GM19023 (cell line): Measurements from ENCODE around the gene ADM5.

ENCODE experiments used
- ATAC-seq: cut with Tn5 transposase; IDR thresholded peaks from one replicate; pipeline ENCODE4 v1.9.1; 2021; ENCODE audit warnings: mild to moderate bottlenecking, moderate library complexity; ENCODE audit not compliant: unreplicated experiment

ADM5 gene

GRCh38 chr19:49658139-49658517, 31.3 kb upstream of the ADM5 start:
- no peak for ATAC-seq

GRCh38 chr19:49658566-49659442, 30.6 kb upstream of the ADM5 start:
- ATAC-seq: no peak

DNA sequence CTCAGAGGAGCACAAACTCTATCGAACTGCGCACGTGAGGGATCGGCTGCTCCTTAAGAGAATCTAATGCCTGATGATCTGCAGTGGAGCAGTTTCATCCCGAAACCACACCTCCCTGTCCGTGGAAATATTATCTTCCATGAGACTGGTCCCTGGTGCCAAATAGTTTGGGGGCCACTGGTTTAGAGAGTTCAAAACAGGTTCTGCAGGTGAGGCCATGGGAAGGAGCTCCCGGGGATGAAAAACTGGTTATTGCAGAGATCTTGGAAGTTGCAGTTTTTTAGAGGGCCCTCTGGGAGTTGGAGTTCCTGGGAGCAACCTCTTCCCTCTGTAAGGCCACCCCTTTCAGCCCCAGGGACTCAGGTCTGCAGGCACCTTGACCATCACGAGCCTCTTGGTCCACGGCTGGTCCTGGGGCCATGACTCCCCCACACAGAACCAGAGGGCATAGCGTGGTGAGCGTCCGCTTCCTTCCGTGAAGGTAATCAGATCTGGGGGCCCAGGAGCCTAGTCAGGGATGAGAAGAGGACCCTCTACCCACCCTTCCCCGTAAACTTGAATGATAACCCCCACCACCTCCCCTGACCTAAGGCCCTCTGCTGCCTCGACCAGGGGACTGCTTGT, 28.9 kb upstream of the ADM5 start:
- no peak for ATAC-seq

DNA sequence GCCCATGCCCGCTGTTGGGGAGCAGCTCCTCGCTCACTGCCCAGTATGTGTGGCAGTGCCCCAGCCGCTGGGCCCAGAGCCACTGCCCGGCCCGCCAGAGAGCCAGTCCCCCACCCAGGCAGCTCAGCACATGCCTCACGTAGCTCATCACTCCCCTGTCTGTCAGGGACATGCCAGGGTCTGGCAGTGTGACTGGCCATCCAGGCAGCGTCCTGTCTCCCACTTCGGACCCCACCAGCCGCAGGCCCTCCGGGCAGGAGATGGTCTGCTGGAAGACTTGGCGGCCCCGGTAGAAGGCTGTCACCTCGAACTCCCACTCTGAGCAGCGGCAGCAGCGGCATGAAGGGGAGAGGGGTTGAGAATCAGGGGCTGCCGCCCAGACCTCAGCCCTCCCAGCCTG, 27.4 kb upstream of the ADM5 start:
- ATAC-seq: no peak

GRCh38 chr19:49663224-49663623, 26.2 kb upstream of the ADM5 start:
- ATAC-seq: no peak

GRCh38 chr19:49664171-49665035, 25.0 kb upstream of the ADM5 start:
- no peak for ATAC-seq

DNA sequence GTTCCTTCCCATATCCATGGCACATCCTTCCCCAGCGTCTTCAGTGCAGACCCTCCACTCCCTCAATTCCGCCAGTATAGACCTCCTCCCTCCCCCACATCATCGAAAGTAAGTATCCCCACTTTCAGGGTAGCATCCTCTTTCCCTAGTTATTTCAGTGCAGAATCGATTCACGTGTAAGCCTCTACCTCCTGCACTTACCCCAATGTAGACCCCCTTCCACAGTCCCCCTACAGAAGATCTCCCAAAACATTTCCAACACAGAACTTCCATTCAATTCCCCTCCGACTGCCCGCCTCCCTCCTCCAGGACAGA, 24.4 kb upstream of the ADM5 start:
- no peak for ATAC-seq

DNA sequence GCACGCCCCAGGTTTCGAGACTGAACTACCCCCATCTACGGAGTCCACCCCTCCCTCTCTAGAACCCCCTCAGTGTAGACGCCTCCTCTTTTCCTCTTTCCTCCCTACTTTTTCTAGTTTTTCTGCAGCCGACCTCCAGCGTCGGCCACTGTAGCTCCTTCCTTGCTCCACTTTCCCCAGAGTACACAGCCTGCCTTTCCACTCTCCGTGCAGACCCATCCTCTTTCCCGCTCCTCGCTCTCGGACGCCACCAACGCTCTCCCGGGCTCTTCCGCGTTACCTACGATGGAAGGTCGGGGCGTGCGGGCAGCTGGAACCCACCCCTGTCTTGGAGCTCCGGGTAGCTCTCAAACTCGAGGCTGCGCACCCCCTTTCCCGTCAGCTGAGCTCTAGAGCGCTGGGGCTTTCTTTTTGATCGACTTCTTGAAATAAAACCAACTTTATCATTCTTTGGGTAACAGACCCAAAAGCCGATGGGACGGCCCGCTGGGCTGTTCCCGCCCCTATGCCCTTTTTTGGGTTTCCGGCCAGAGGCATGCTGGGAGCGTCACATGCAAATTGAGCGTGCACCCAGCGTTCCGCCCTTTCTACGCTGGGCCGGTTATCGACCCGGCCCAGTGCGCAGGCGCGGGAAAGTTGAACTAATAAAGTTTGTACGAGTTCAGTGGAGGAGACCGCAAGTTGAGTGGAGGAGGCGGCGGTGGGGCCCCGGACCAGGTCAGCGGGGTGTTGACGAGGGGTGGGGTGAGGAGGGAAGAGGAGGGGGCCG, 23.9 kb upstream of the ADM5 start, which contains the start of the genes BCL2L12 and IRF3:
BCL2L12 (plus strand) TSS at position 583 of the 769 bp plus-strand sequence. CDS start 760 bp downstream, outside the sequence.
IRF3 (minus strand) TSS at position 507 of the 769 bp plus-strand sequence. CDS start 1,019 bp downstream, outside the sequence.
- ATAC-seq: peak; percentile 82

GRCh38 chr19:49666120-49666444, 23.3 kb upstream of the ADM5 start:
- no peak for ATAC-seq

DNA sequence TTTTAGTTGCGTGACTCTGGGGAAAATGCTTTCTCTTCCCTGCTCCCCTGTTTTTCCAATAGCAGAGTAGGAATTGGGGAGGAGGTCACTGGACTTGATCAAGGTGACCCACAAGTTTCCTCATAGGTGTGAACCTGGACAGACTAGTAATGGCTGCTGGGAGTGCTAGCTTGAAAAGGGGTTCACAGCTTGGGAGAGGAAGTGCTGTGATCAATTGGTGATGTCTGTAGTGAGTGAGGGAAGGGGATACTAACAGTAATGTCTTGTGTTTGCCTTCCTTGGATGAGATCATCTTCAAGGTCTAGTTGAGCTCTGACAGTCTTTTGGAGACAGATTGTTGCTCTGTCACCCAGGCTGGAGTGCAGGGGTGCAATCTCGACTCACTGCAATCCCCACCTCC, 21.9 kb upstream of the ADM5 start:
- ATAC-seq: no peak

DNA sequence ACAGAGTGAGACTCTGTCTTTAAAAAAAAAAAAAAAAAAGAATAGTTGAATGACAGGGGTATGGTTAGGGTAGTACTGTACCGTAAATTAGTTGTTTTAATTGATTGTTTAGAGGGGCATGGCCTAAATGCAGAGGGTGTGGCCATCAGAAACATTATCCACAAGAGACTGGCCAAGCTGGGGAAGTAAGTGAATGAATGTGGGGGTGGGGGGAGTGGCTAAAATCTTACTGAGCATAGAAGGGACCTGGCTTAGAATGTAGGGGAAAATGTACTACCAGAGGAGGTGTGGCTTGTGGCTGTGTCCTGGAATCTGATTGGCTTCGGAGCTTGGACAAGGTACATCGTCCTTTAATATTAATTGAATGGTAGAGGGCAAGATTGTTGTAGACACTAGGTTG, 19.9 kb upstream of the ADM5 start:
- ATAC-seq: no peak

- no peak for ATAC-seq
Measured at GRCh38 chr19:49672131-49672919, 17.1 kb upstream of the ADM5 start.

DNA sequence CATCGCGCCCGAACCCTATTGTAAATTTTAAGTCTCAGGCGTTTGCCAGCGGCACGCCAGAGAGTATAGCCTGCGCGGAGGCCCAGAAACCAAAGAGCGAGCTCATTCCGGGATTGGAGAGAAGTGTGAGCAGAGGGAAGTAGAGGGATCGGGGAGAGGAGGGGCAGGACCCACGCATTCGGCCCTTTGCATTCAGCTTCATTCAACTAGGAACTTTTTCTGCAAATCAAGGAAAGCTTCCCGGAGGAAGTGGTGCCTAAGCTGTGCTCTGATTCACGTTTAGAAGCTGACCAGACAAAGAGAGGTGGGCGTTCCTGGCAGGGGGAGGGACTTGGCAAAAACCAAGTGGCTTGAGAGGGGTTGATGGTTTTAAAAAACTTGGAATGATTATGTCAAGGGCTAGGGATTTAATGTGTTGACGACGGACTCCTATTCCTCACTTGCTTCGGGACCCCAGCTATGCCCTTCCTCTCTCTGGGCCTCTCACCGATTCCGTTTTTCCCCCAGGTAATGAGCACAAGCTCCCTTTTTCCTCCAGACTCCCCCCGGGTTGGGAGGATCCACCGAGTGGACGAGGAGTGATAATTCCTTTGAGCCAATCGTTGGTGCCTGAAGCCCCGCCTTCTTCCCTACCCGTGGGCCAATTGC, 13.1 kb upstream of the ADM5 start:
- no peak for ATAC-seq

DNA sequence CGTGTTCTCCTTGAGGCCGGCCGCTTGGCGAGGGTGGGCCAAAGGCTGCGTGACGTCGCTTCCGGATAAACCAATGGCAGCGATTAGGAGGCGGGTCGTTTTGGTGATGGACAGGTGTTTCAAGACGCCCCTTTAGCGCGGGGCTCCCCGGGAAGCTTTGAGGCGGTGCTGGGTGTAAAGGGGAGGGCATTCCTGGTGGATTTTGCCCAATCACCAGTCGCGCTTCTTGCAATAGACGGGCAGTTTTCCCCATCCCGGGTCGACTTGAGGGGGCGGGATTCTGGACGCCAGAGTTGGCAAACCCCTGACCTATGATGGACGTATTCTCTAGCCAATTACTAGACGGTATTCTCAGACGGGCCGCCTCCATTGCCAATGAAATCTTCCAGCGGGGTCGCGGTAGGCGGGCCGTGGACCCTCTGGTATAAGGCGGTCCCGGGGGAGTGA, 12.6 kb upstream of the ADM5 start:
- peak; percentile 69 for ATAC-seq

DNA sequence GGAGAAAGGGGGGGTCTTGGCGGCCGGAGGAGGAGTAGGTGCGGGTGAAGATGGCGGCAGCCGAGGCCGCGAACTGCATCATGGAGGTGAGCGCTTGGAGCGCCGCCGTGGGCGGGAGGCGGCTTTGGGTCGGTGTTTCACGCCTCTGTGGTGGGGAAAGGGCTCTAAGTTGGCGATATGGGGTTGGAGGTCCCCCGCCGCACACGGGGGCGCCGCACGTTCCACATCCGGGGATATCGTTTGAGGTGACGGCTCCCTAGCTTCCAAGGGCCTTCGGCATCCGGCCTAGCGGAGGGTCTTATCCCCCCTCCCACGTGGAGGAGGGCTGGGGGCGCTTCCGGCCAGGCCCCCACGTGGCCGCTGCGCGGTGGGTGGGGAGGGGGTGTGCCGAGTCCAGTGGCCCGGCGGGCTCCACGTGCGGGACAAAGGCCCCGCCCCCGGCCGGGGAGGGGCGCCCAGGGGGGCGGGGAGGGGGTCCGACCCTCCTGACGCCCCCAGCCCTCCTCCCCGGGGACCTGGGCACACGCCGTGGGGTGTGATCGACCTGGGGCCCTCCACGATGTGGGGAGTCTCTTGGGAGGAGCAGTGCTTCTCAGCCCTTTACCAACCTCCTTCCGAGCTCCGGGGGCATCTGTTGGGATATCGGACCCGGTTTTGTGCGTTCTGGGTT, 12.0 kb upstream of the ADM5 start, which contains the start of gene PRMT1:
PRMT1 (plus strand) TSS at position 41 of the 670 bp plus-strand sequence; CDS start at position 51, 10 bp downstream.
- no peak for ATAC-seq

- no peak for ATAC-seq
Measured at GRCh38 chr19:49677901-49678674, 11.3 kb upstream of the ADM5 start.

GRCh38 chr19:49678985-49679770, 10.2 kb upstream of the ADM5 start:
- no peak for ATAC-seq
